GM12875 (cell line): ENCODE results near the gene MRC2.

Source experiments
- H3K4me3 ChIP-seq: one replicate; pipeline ENCODE4 v1.5.1; 2011; ENCODE audit warnings: low read depth, low read length, control low read depth
- CTCF ChIP-seq: IDR thresholded peaks from 2 replicates; pipeline ENCODE4 v1.5.1; 2011; ENCODE audit warnings: low read depth, mild to moderate bottlenecking, control low read depth, inconsistent platforms, low read length, moderate library complexity, borderline replicate concordance; ENCODE audit not compliant: insufficient read depth

Gene MRC2

GRCh38 chr17:62720126-62720850 lies 92.8 kb downstream of the MRC2 start:
- no peak overlapping the region for H3K4me3 ChIP-seq
- 0 out of 2 replicates have a peak, but pooled peaks have one; percentile 26 for TF ChIP-seq CTCF

GRCh38 chr17:62722625-62723024 lies 95.2 kb downstream of the MRC2 start:
- TF ChIP-seq CTCF = no peak
- H3K4me3 ChIP-seq = no peak overlapping the region

GRCh38 chr17:62723842-62724241 lies 96.4 kb downstream of the MRC2 start:
- no peak overlapping the region for H3K4me3 ChIP-seq

GRCh38 chr17:62724398-62725146 lies 97.1 kb downstream of the MRC2 start:
- no peak overlapping the region for H3K4me3 ChIP-seq
- TF ChIP-seq CTCF = 0 out of 2 replicates have a peak, but pooled peaks have one; percentile 7

More at GRCh38 chr17:62723842-62724241, 96.4 kb downstream of the MRC2 start:
- TF ChIP-seq CTCF = no peak

GRCh38 chr17:62725791-62726249 lies 98.3 kb downstream of the MRC2 start:
- no peak for TF ChIP-seq CTCF
- H3K4me3 ChIP-seq = no peak overlapping the region

- no peak for TF ChIP-seq CTCF
- H3K4me3 ChIP-seq = no peak overlapping the region
These were observed 100.6 kb downstream of the MRC2 start for GRCh38 chr17:62727916-62728672.
